Retina (tissue), 1 donor: ENCODE results near the gene ULK2.

ENCODE experiments used
- DNase-seq: peaks from one replicate; pipeline ENCODE4 v3.0.0-alpha.2; 2016

Gene ULK2

DNA sequence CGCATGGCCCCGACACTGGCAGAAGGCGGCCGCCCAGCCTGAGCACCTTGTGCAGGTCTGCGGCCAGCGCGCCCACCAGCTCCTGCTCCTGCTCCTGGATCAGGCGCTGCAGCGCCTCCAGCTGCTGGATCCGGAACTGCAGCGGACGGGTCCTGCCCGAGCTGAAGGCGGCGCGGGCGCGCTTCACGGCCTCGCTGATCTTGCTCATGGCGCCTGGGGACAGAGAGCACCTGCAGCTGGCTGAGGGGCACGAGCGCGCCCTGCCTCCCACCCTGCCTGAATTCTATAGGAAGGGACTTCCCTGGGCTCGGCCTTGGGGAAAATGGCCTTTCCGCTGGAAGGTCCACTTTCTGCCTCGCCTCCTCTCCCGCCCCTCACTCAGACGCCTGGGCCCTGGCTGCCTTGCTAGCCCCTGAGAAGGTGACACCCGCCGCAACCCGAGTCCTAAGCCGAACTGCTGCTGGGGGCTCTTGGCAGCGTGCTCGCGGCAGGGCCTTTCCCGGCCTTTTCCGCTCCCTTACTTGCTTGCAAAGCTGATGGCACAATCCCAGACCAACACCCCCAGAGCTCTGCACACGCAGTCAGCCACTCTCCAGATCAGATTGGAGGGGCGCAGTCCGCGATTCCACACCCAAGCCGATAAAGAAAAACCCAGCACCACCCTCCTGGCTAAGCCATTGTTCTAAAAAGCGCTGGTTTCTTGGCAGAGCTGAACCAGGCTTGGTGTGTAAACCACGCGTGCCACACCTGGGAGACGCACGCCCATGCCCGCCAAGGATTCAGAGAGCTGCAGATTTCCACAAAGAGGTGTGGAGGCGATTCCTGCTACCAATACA is 122.6 kb downstream of the ULK2 start:
- peak; percentile 97 for DNase-seq

DNA sequence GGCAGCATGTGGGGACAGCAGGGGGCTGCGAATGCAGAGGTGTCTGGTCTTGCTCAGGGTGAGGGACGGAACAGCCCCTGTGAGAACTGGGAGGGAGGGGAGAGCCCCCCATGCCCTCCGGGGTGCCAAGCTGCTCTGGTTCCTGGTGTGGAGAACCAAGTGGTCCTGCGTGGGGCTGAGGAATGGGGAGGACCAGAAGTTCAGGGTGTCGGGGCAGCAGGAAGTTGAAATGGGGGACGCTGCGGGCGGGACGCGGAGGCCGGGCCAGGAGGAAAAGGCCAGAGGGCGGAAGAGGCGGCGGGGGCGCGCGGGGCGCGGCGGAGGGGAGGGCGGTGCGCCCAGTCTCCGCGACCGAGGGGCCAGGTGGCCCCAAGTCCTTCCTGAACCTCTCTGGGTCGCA is 123.2 kb downstream of the ULK2 start:
- DNase-seq = peak; percentile 46

DNA sequence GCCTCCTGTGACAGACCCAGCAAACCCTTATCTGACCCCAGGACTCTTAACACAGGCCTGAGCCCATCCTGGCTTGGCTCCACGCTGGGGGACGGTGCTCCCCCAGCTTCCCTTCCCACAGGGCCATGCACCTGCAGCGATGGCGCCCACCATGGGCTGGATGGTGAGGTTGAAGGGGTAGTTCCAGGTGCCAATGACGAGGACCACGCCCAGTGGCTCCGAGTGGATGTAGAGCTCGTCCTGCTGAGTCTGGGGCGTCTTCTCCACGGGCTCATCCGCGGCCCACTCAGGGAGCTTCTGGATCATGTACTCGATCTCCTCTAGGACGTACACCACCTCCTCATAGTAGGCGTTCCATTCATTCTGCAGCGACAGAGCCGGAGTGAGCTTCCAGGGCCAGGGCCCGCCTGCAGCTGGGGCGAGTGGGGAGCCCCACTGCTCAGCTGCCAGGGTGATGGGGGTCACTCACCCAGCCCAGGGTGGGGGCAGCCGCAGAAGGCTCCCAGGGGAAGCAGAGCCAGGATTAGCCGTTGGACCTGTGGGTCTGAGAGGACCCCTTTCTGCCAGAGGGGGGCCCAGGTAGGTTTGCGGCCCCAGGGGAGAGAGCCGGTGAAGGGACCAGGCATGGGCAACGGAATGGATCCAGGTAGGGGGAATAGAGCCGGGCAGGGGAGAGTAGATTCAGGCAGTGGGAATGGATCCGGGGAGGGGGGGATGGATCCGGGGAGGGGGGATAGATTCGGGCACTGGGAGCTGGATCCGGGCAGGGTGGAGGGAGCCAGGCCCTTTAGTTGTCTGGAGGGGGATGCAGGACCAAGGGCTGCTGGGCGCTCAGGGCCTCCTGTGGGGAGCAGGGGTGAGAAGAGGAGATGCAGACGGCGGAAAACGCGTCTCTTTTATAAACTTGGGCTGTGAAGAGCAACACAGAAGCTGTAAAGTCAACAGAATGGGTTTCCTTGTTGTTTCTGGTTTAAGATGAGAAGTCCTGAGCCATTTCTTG is 124.3 kb downstream of the ULK2 start:
- no peak for DNase-seq

DNA sequence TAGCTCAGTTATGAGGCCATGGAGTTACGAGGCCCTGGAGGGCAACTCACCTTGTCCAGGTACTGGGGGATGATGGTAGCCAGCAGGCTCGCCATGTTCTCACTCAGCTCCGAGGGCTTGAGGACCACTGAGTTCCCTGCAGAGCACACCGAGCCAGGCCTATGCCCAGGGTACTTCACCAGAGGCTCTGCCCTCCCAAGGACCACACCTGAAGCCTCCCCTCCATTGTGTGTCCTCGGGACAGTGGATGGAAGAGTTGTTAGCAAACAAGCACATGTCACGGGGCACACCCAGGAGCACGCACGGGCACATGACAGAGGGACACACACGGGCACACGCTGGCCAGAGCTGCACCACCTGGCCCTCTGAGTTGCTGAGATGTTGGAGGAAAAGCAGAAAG is 125.2 kb downstream of the ULK2 start:
- no peak for DNase-seq

DNA sequence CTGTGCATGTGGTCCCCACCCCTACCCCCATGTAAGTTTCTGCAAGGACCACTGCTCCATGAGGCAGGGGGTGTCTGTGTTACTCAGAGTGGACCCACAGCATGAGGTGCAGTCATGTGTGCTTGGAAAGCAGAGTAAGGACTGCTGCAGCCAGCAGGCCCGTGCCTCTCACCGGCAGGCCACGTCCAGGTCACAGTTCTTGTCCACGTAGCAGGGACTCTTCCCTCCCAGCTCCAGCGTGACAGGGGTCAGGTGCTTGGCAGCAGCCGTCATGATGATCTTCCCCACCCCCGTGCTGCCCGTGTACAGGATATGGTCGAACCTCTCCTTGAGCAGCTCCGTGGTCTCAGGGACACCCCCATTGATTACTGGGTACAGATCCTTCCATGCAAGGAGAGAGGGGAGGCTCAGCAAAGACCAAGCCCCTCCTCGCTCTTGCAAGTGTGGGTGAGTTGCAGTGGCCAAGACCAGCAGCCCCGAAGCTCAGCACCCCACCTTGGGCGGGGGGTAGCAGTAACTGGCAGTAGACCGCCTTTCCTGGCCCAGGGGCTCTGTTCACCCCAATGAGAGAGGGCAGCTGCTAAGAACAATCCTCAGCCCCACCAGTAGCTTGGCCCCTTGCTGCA is 125.8 kb downstream of the ULK2 start:
- no peak for DNase-seq

DNA sequence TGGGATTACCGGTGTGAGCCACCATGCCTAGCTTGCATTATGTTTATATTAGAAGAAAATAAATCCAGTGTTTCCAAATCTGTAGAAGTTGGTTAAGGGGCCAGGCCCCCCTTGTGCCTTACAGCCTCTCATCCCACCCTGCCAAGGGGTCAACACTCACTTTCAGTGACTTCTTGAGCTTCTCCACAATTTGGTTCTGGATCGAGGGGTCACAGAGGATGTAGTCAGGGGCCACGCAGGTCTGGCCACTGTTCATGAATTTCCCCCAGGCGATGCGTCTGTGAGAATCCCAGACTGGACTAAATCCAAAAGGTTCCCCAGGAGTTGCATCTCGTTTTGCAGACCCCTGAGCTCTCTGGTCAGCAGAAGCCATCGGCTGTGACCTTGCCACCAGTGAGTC is 126.8 kb downstream of the ULK2 start:
- no peak for DNase-seq

DNA sequence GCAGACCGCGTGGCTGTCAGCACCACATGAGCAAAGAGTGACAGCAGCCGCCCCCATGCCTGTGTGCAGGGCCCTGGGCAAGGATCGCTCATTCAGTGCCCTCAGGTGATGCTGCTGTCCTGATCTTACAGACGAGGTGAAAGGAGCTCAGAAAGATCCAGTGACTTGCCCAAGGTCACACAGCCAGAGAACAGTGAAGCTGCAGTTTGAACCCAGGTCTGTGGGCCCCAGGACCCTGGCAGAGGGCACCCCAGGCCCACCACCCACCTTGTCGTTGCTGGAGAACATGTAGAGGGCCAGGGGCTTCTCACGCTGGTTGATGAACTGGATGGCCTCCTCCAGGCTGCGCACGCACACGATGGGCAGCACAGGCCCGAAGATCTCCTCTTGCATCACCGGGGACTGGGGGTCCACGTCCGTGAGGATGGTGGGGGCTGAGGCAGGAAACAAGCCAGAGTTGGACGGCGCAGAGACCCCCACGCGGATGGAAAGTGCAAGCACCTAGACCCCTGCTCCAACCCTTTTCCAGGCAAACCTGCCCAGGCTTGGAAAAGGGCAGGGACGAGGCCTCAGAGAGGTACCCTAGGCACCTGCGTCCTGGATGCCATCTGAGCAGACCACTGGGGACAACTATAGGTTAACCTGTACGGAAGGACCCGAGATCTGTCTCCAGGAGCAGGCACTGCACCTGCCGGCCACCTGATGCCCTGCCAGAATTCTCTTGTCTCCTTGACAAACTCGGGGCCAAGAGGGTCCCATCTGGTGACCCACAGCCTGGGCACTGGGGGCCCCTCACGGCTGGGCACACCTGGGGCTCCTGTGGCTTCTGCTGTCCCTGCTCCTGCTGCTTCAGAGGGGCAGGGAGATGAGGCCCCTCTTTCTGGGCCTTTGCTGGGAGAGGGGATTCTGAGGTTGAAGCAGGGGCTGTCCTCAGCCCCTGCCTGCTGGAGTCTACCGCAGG is 128.2 kb downstream of the ULK2 start:
- no peak for DNase-seq

DNA sequence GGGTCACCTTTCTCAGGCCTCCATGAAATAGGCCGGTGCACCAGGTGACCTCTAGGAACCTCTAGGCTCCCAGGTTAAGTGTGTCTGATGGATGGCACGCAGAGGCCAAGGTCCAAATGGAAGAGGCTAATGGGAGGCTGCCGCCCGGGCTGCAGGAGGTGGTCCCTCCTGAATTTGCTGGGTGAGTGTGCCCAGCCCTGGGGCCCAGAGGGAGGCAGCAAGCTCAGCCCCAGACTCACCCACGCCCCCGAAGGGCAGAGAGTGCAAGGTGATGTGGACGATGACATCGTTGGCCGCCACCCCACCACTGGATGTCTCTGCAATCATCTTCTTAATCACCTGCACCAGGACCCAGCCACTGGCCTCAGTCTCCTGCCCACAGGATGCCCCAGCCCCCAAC is 129.0 kb downstream of the ULK2 start:
- no peak for DNase-seq

DNA sequence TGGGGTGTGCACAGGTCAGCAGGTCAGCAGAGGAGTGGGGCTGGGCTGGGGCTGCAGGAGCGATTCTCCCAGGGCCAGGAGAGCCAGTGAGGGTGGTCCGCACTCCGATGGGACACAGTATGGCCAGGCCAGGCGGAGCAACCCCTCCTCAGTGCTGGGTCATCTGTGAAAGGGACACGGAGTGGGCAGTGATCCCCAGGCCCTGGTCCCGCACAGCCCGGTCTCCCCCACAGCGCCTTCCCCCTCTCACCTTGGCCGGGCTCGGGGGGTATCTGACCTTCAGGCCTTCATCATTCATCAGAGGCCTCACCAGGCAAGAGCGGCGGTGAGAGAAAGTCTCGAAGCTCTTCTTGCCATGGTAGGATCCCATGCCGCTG is 129.7 kb downstream of the ULK2 start:
- DNase-seq = no peak

DNA sequence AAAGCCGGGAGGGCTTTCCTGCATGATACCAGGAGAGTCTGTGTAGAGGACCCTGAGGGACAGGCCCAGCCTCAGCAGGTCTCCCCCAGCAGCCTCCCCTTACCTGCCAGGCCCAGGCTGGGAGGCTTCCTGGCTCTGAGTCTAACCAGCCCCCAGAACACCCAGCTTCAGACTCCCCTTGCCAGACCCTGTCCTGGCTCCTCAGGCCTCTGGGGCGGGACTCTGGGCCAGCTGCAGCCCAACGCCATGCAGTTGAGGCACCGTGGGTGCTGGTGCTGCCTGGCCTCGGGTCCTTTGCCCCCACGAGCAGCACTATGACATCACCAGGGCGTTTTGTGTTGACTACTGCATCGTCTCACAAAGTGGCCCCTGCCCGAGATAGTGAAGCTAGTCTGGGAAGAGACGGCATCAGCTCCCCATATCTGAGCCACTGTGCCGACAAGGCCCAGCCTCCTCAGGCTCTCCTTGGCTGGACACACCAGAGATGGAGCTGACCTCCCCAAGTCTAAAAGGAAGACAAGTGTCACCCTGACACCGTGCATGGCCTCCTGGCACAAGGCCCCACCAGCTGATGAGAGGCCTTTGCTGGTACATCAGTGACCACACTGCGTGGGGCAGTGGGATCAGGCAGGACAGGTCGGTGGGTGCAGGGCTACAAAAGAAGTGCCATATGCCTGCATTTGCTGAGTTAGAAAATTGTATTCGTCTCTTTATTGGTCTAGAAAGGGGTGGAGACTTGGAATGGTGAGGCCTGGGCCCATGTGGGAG is 130.2 kb downstream of the ULK2 start:
- no peak for DNase-seq

DNA sequence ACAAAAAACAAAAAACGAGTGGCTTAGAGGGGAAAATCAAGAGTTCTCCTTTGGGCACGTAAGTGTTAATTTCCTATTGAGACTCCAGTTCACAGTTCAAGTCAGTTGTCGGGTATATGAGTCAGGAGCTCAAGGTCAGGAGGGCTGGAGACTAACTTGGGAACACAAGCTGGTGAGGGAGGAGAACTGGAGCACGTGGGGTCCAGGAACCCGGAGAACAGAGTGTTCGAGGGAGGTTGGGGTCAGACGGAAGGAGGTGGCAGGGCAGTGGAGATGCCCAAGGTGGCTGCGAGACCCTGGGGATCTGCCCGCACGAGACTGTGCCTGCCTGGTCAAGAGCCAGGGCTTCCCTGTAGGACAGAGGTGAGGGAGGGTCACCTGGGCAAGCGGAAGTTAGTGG is 131.7 kb downstream of the ULK2 start:
- DNase-seq = no peak

DNA sequence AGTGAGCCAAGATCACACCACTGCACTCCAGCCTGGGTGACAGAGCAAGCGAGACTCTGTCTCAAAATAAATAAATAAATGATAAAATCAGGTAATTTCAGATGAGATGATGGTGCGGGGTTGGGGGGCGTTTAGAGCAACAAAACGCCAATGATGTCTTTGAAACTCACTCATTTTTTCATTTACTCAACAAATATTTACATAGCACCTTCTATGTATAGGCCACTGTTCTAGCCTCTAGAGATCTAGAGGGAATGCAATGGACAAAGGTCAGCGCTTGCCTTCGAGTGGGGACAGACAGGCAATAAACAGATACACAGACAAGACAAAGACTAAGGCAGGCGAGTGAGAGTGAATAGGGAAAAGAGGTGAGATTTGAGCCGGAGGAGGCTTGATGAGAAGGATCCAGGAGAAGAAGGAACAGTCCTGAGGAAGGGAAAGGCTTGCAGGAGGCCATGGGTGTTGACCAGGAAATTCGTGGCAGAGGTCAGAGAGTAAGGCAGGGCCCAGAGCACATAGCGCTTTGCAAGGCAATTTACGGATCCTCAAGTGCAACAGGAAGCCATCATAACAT is 133.7 kb downstream of the ULK2 start:
- no peak for DNase-seq

DNA sequence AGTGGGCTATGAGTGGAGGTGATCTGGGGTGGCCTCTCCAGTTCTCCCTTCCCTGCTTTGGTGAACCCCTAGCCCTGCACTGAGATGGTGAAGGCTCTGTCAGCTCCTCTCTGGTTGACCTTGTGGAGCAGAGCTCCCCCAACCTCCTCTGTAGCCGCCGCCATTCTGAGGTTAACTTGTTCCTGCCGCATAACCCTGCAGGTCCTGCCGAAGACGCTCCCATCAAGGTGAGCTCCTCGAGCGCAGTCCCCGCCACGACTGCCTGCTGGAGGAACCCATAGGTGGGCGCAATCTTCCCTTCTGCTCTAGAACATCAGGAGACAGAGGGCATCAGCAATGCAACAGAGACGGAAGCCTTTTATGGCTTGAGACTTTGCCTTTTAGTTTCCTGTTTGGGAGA is 136.1 kb downstream of the ULK2 start:
- DNase-seq = no peak

DNA sequence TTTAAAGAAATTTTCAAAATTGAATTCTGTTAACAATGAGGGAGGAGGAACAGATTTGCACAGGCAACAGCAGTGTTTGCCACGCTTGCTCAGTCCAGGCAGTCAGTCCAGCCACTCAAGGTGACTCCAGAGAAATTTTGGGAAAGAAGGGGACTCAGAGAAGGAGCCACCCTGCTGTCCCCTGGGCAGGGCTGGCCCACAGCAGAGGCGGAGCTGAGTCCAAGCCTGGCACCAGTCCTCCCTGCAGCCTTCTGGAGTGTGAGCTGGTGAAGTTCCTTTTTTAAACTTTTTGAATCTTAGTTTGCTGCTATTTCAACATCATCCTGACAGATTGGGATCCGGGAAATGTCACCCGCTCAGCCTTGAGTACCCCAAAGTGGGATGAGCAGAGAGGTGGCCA is 136.9 kb downstream of the ULK2 start:
- DNase-seq = no peak

DNA sequence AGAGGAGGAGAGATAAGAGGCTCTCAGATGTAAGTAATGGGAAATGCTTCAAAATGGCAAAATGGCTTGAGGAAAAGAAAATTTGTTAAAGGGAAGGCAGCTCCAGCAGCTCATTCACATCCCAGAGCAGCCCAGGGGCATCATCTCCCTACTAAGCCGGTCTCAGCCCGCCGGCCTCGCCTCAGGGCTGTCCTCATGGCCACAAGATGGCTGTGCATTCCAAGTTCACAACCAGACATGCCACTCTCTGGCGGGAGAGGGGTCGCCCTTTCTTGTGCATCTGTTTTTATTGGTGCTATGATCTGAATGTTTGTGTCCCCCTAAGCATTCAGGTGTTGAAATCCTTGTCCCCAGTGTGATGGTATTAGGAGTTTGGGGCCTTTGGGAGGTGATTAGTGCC is 137.8 kb downstream of the ULK2 start:
- DNase-seq = no peak

DNA sequence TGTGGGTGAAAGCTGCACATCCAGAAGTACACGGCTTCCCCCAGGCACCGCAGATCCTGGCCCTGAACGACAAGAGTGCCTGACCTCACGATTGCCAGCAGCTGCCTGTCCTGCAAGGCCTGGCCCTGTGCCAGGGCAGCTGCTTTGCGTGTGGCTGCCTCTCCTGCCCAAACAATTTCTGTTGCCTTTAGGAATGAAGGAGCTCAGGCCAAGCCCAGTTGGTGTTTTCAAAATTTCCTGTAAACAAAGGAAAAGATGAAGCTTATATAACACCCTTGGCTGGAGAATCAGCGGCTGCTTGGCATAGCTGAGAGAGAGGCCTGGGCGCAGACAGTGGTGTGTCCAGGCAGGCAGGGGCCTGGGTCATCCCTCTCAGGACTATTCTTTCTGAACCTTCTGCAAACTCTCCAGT is 139.6 kb downstream of the ULK2 start:
- DNase-seq = peak; percentile 51

DNA sequence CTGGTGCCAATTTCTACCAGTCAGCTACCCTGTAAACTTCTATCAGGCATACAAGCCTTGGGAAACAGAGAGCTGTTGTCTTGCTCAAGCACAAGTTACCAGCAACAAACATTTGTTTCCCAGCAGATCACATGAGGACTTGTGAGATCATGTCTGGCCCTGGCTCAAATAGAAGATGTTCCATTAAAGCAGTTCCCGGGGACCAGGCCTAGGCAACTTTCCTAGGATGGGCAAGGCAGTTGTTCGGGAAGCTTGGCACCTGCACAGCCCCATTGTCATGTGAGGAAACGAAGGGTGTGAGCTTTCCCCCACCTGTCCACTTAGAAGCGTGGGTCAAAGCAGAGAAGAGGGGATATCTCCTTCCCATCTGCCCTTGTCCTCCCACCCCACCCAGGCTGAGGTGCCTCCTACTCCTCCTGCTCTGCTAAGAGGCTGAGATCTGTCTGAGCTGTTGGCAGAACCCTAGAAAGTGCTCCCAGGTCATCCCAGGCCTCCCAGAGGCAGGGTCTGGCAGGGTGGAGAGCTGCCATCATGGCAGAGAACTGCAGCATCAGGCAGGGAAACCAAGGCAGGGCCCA is 140.1 kb downstream of the ULK2 start:
- no peak for DNase-seq

DNA sequence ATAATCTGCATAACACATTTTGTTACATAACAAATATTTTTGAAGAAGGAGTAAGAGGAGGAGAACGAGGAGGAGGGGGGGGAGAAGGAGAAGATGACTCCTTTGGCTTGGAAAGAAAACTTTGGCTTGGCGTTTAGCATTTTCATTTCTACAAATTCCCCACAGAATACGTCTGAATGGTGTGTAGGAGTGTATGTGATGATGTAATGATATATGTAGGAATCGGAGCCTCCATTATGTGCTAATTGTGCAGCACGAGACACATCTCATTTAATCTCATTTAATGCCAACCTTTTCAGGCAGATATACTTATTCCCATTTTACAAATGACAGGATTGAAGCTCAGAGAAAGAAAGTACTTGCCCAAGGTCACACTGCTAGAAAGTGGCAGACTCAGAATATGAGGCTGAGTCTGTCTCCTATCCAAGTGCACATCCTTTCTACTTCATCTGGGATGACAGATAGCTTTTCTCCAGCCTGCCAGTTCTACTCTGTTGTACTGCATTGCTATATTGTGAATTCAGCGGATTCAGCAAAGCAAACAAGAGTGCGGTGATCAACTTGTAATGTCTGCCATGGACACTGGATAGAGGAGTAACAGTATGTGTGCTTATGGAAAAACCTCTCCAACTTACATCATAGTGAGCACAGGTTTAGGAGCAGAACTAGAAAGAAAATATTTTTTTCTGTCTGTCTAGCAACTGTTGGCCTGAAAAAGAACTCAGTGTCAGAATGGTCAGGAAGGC is 140.9 kb downstream of the ULK2 start:
- no peak for DNase-seq

DNA sequence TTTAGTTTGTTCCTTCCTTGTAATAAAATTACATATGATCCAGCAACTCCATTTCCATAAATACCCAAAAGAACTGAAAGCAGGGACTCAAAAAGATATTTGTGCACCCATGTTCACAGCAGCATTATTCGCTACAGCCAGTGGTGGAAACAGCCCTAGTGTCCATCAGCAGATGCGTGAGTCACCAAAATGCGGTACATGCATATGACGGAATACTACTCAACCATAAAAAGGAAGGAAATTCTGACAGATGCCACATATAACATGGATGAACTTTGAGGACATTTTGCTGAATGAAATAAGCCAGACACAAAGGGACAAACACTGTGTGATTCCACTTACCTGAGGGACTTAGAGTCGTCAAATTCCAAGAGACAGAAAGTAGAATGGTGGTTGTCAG is 142.2 kb downstream of the ULK2 start:
- DNase-seq = no peak
